Left colon (tissue), 2 donors: ENCODE data around the gene ARHGEF28. TPM values are rescaled to one million over a fixed set of nuclear protein-coding genes. Genes with fewer than 3 reads are reported as not detected.
A peak's percentile ranks its signal among the peaks of the same experiment; 100 is the strongest.

Experiments
- ATAC-seq: fragments of 200-7000 bp; cut with Tn5 transposase; one replicate; pipeline ENCODE4 v1.9.1; 2020; ENCODE audit warnings: mild to moderate bottlenecking, moderate library complexity
- DNase-seq, 2 donors: peaks; one replicate each; pipeline ENCODE4 v3.0.0-alpha.2; 2020
- intact Hi-C, 2 donors: fragments of 100-400 bp; cut with DNase I in 1 of 2; cut with micrococcal nuclease in 1 of 2; formaldehyde crosslinking; loops; one replicate each; pipeline versions ENCODE4 v1.11.2 to v1.14.0; 2022; cut with DNase I, micrococcal nuclease
- total RNA-seq, 2 donors: library from RNA; stranded (reverse); fragmentation: NEBNext Ultra II Directional; extraction: Animal tissue kit (Norgen Biotek cat#: 25700); gene quantifications; one replicate each; pipeline ENCODE4 v1.2.1, GENCODE V29; 2021
- donor health status: DM: no; HTN: no; CAD: no.
- donor health status: DM: yes; HTN: yes; CAD: no.

Gene ARHGEF28
- total RNA-seq, 2 donors from 2014 or later = 9.5 to 13.5 TPM

DNA sequence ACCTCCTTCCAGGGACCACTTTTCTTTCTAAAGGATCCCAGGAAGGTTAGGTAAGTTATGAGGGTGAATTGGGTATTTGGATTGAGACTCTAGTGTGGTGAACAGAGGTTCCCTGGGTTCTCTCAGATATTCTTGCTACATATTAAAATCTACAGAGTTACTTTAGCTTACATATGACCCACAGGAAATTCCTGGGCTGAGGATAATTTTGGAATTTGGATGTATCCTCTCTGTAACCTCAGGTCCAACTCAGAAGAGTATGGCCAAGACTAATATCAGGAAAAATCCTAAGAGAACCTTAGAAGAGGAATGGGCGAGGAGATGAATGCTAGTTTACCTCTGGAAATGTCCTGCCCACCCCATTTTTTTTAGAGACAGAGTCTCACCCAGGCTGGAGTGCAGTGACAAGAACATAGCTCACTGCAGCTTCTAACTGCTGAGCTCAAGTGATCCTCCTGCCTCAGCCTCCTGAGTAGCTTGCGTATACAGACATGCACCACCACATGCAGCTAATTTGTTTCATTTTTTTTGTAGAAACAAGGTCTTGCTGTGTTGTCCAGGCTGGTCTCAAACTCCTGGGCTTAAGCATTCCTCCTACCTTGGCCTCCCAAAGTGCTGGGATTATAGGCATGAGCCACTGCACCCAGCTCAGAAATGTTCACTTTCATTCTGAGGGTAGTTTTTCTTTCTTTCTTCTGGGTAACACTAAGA, 196.4 kb downstream of the ARHGEF28 start:
- intact Hi-C loops = no loop called here
- ATAC-seq = no peak
- DNase-seq = no peak

DNA sequence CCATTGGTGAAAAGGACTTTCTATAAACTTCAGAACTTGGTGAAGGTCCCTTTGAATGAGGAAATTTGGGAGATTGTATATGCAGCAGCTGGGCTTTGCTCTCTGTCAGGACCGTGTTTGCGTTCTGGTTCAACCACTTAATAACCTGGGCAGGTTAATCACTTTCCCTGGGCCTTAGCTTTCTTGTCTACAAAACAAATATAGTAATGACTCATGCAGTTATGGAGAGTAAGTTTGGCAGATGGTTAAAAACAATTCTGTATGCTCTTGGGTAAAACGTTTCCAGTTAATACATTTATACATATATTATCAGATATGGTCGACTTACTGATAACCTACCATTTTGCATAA, 197.0 kb downstream of the ARHGEF28 start:
- ATAC-seq = peak; percentile 43

DNA sequence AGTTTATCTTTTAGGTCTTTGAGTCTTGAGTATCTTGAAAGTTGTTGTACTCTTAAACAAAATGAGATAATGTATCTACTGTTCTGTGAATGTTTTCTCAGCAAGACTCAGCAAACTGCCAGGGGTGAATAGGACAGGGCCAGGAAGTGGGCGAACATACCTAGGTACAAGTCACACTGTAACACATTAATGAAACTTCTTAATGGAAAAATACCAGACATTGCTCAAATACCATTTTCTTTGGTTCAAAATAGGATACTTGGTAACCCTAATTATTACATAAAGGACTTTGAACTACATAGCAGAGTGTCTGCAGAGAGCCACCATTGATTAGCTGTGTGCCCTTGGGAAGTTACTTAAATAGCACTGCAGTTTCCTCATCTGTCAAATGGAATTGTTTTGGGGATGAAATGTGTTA, 197.5 kb downstream of the ARHGEF28 start:
- no peak for ATAC-seq
- no peak for DNase-seq
- intact Hi-C loops = no loop called here

More for the DNA sequence above, 197.0 kb downstream of the ARHGEF28 start:
- intact Hi-C loops = no loop called here
- no peak for DNase-seq

DNA sequence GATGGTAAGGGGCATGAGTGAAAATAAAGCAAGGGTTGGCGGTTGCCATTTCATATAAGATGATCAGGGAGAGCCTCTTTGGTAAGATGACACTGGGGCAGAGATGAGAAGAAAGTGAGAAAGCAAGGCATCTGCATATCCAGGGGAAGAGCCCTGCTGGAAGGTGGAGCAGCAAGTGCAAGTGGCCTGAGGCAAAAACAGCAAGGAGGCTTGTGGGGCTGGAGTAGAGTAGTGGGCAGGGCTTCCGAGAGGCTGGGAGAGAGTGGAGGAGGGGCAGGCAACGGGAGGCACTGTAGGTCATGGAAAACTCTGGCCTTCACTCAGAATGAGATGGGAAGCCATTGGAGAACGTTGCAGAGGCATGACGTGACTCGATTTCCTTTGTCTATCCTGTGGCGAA, 199.2 kb downstream of the ARHGEF28 start:
- intact Hi-C loops = no loop called here
- DNase-seq = no peak
- no peak for ATAC-seq

DNA sequence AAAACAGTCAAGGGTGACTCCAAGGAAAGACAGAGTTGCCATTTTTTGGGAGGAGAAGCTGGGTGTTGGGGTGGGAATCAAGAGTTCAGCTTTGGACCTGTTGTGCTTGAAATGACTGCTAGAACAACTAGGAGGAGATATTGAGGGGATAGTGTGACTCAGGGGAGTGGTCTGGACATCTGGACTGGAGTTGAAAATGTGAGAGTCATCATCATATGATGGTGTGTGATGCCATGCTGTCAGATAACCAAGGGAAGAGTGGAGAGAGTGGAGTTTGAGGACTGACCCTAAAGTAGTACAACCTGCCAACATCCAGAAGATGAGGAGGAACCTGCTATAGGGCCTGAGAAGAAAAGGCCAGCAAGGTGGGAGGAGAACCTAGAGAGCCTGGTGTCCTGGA, 199.7 kb downstream of the ARHGEF28 start:
- DNase-seq (no peak), ATAC-seq (no peak)
- intact Hi-C loops = no loop called here

DNA sequence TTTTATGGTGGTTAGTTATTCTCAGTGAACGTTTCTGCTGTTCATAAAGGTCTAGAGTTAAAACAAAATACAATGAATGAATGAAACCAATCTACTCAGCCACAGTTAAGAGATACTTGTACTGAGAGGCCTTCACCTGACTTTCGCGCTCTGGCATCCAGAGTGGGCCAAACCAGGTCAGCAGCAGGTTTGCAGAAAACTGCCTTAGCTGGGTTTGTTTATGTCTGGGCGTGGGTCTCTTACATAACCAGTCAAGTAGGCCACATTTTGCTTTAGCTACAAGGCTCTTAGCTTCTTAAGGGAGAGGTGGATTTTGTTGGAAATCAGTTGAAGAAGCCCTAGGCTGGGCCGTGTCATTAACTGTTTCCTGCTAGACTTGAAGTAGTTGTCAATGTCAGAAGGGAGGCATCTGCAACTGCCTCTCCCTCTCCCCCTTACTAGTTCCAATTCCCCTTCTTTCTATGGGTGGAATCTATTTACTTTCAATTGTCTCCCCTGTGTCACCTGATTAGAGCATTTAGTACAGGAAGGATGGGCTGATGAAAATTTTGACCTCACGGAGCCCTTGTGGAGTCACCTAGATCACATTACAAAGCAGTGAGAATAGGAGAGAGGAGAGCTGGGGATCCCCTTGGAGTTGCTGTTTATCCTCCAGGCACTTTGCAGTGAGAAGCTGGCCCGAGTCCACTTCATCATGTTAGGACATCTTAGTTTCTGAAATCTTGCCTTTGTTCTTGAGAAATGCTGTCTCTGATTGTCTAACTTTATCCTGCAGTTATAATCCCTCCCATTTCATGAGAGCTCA, 200.5 kb downstream of the ARHGEF28 start:
- ATAC-seq = no peak
- no peak for DNase-seq
- intact Hi-C loops = no loop called here

DNA sequence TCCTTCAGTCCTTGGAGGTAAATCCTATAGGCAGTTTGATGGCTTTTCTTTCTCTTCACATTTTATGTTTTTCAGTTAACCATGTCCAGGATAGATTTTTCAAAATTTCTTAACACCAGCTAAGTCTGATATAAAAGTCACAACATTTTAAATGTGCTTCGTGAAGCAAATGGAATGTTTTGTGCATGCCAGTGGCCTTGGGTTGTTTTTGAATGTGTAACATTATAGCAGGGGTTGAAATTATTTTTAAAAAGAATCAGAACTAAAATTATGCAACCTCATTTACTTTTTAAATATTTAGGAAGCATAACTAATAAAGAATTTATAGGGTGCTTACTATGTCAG, 201.1 kb downstream of the ARHGEF28 start:
- ATAC-seq = no peak
- no peak for DNase-seq
- intact Hi-C loops = no loop called here

DNA sequence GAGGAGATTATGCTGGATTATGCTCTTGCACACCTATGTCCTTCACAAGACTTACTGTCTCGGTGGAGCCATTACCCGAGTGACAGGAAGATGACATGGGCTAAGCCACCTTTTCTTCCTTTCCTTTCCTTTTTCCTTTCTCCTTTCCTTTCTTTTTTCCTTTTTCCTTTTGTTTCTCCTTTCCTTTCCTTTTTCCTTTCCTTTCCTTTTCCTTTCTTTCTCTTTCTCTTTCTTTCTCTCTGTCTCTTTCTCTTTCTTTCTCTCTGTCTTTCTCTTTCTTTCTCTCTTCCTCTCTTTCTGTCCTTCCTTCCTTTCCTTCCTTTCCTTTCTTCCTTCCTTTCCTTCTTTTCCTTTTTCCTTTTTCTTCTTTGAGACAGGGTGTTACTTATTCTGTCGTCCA, 202.5 kb downstream of the ARHGEF28 start:
- intact Hi-C loops = no loop called here
- DNase-seq (no peak), ATAC-seq (no peak)

DNA sequence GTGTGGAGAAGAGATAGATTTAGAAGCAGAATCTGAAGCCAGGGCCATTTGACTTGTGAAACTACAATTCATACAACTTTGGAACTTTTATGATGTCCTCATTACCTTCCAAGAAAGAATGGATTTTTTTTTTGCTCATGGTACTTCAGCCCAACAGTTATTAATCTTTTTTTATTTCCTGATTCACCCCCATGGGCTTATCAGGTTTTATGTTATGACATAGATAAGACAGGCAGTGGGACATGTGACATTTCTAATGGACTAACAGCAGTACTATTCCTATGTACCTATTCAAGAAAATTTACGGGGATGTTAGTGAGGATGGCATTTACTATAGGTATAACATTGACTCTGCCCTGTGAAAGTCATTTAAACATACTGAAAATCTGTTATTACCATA, 204.7 kb downstream of the ARHGEF28 start:
- intact Hi-C loops = no loop called here
- DNase-seq (no peak), ATAC-seq (peak; percentile 20)

DNA sequence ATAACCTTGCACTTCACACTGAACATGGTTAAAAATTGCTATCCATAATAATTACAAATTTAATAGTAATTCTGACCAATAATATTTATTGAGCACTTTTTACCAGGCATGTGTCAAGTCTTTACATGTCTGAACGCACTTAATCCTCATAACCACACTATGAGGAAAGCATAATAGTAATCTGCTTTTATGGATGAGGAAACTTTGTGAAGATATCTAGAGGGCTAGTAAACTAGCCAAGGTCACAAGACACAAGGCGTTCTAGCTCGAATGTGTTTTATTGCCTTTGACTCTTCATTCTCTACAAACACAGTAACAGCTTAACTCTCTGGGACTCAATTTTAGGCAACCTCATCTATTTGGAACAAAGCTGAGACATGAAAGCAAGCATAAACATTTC, 205.1 kb downstream of the ARHGEF28 start:
- intact Hi-C loops = no loop called here
- no peak for DNase-seq
- ATAC-seq = peak; percentile 90

DNA sequence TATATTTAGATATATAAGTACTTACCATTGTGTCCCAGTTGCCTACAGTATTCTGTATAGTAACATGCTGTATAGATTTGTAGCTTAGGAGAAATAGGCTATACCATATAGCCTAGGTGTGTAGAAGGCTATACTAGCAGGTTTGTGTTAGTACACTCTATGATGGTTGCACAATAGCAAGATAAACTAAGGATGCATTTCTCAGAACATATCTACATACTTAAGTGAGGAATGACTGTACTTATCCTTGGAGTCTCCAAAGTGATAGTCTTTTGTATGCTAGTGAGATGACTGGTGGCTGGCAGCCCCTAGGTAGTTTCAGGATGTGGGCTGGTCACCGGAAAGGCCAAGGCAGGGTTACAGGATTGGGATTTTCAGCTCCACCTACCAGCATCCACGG, 208.7 kb downstream of the ARHGEF28 start:
- ATAC-seq = no peak
- DNase-seq = no peak
- intact Hi-C loops = no loop called here

DNA sequence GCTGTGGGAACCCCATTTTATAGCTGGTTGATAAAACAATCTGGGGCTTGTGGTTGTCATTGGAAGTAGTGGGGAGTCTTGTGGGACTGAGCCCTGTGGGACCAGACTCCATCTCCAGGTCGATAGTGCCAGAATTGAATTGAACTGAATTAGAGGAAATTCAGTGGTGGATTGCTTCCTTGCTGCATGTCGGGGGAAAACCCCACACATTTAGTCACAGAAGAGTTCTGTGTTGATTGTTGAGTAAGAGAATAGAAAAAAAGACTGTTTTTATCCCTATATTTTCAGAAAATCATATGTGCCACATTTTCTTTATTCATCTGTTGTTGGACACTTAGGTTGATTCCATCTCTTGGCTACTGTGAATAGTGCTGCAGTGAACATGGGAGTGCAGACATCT, 209.7 kb downstream of the ARHGEF28 start:
- no peak for DNase-seq
- intact Hi-C loops = no loop called here
- no peak for ATAC-seq

DNA sequence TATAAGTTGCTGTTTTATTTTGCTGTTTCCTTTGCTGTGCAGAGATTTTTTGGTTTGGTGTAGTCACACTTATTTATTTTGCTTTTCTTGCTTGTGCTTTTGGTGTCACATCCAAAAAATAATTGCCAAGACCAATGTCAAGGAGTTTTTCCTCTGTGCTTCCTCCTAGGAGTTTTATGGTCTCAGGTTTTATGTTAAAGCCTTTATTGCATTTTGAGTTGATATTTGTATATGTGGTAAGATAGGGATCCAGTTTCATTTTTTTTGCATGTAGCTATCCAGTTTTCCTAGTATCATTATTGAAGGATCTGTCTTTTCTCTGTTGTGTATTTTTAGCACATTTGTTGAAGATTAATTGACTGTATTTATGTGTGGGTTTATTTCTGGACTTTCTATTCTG, 210.6 kb downstream of the ARHGEF28 start:
- ATAC-seq = peak; percentile 84
- intact Hi-C loops = no loop called here
- no peak for DNase-seq

DNA sequence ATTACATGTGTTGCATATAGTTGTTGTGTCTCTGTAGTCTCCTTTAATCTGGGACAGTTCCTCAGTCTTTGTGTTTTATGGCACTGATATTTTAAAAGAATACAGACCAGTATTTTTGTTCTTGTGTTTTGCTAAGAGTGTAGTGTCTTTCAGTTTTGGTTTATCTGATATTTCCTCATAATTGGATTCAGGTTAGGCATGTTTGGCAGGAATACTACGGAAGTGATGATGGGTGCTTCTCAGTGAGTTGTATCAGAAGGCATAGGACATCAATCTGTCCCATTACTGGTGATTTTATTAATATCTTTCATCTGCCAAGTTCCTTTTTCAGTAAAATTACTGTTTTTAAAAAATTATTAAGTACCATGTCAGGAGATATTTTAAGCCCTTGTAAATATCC, 212.9 kb downstream of the ARHGEF28 start:
- intact Hi-C loops = no loop called here
- ATAC-seq = no peak
- no peak for DNase-seq

DNA sequence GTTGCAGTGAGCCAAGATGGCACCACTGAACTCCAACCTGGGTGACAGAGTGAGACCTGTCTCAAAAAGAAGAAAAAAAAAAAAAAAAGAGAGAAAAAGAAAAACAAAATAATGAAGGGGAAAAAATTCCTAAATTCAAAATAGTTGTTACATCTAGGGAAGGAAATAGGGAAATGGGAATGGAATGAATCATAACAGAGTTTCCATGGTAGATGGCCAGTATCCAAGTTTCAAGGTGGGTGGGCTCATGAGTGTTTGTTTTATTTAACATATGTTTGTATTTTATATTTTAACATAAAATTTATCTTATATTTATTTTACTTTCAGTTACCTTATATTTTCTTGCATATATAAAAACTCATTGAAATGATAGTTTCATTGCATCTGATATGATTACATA, 215.6 kb downstream of the ARHGEF28 start:
- DNase-seq (no peak), ATAC-seq (no peak)
- intact Hi-C loops = no loop called here

DNA sequence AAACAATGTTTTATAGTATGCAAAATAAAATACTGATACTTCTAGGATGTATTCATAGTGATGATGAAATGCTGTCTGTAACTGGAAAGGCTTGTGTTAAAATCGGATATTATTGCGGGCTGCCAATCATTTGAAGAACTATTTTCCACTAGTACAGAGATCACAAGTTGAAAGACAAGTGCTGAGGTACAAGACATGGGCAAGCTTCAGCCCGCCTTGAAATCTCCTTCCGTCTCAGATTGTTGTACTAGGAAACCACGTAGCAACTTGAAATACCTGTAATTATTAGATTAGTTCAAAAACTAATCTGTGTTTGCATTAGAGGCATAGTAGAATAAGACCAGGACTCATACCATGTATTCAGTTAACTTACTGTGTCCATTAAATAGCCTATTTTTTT, 218.2 kb downstream of the ARHGEF28 start:
- no peak for DNase-seq
- intact Hi-C loops = no loop called here
- ATAC-seq = no peak

DNA sequence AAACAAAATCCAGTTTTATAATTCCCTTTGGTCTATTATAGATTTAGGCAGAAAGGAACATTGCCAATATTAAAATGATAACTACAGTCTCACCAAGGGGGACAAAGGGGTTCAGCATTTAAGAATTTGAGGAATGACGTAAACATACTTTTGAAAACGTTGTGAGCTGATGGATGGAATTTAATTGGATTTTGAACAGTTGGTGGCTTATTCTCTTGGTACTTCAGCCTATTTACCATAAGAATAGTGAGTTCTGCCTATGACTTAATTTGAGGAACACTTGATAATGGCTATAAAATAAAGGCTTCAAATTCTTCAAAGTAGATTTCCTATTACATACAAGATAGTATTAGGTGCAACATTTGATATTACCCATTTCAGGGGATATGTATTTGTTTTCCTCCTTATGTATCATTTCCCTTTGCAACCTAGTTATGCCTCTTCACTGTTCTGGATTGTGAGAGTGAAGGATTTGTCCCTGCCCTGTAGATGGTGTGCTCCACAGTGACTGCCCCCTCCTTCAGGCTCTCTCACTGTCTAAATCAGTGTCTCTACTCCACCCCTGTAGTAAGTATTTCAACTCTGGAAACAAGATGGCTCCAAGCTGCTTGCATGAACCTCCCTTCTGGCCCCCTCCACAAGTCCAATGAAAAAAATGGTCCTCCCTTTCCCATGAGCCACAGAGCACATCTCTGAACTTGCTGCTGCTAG, 225.6 kb downstream of the ARHGEF28 start:
- ATAC-seq = no peak
- intact Hi-C loops = no loop called here
- DNase-seq = no peak

DNA sequence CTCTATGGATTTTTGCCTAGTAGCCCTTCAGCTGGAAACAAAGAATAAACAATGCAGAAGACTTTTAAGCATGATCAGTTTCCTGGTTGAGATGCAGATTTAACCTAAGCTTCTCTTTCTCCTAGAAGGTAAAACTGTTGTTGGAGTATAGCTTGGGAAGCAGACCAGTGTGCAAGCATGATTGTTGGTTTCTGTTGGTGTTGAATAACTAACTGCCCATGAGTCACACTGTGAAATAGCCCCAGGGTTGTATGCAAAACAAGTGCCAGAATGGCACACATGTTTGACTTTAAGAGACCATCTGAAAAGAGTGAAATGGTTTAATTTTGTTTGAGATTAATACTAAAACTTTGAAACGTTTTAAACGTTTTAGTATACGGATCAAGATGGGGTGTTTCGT, 227.1 kb downstream of the ARHGEF28 start:
- intact Hi-C loops = no loop called here
- ATAC-seq (no peak), DNase-seq (no peak)

DNA sequence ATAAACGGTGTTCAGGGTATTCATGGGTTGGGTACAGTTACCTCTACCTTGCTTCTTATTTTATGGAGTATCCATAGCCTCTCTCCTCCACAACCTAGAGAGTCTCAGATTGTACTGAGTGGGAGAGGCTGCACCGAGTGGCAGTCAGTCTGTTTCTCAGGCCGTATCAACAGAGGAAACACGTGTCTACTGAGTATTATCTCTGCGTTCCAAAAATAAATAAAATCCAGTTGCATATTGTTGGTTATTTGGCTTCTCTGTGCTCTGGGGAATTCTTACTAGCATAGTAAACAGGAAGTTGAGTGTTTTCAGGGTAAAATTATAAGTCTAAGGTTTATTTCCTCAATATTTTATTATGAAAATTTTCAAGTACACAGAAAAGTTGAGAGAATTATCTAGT, 231.0 kb downstream of the ARHGEF28 start:
- intact Hi-C loops = no loop called here
- DNase-seq (no peak), ATAC-seq (no peak)

DNA sequence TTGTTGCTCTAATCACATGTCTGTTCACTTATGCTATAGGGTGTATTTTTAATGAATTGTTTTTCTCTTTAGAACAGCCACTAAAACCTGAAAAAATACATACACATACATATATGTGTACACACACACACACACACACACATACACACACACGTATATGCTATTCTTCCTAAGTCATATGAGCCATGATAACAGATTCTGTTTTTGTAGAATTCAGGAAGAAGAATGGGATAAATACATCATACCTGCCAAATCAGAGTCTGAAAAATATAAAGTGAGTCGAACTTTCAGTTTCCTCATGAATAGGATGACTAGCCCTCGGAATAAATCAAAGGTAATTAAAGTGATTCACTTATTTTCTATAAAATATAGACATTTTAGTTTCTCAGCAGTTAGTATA, 231.4 kb downstream of the ARHGEF28 start:
- DNase-seq (no peak), ATAC-seq (no peak)
- intact Hi-C loops = no loop called here
